DND-41 (cell line): ENCODE measurements around the gene FAIM.

Experiments used
- ATAC-seq: fragments of 200-7000 bp; cut with Tn5 transposase; 3 replicates; pipeline ENCODE4 v1.9.1; 2021; ENCODE audit warnings: low read depth; ENCODE audit not compliant: insufficient read depth
- DNase-seq: peaks from one replicate; pipeline ENCODE4 v3.0.0-alpha.2; 2020
- H2AFZ ChIP-seq: 2 replicates; pipeline ENCODE4 v1.6.0; 2012; ENCODE audit warnings: low read depth, low read length
- H3K27ac ChIP-seq: 2 replicates; pipeline ENCODE4 v1.5.1; 2012; ENCODE audit warnings: low read length, inconsistent platforms
- H3K27me3 ChIP-seq: fragments of 200-600 bp; sonication (generic); 2 replicates; pipeline ENCODE4 v1.6.0; 2012; ENCODE audit warnings: low read length, mild to moderate bottlenecking, inconsistent platforms; ENCODE audit not compliant: insufficient read depth, poor library complexity
- H3K36me3 ChIP-seq: 2 replicates; pipeline ENCODE4 v1.5.1; 2012; ENCODE audit warnings: low read length, inconsistent platforms; ENCODE audit not compliant: insufficient read depth
- H3K4me1 ChIP-seq: 2 replicates; pipeline ENCODE4 v1.5.1; 2012; ENCODE audit warnings: mild to moderate bottlenecking, low read length; ENCODE audit not compliant: insufficient read depth
- H3K4me2 ChIP-seq: 2 replicates; pipeline ENCODE4 v1.6.0; 2012; ENCODE audit warnings: mild to moderate bottlenecking, moderate library complexity, low read length, inconsistent platforms; ENCODE audit not compliant: insufficient read depth
- H3K4me3 ChIP-seq, 2 experiments: fragments of 200-600 bp in 1 of 2; shearing (Covaris generic) in 1 of 2; 2 replicates each; pipeline ENCODE4 v1.5.1; 2012 to 2016; ENCODE audit warnings: inconsistent platforms in 2 of 2, low read length in 2 of 2, mild to moderate bottlenecking in 2 of 2, low read depth in 1 of 2, moderate library complexity in 1 of 2
- H3K79me2 ChIP-seq: 2 replicates; pipeline ENCODE4 v1.6.0; 2012; ENCODE audit warnings: low read length, inconsistent platforms; ENCODE audit not compliant: insufficient read depth
- H3K9ac ChIP-seq: 2 replicates; pipeline ENCODE4 v1.6.0; 2012; ENCODE audit warnings: low read depth, mild to moderate bottlenecking, inconsistent platforms, low read length, moderate library complexity
- H3K9me3 ChIP-seq: 2 replicates; pipeline ENCODE4 v1.5.1; 2012; ENCODE audit warnings: low read length, moderate library complexity, mild to moderate bottlenecking, inconsistent platforms; ENCODE audit not compliant: insufficient read depth, severe bottlenecking
- H4K20me1 ChIP-seq: 2 replicates; pipeline ENCODE4 v1.6.0; 2012; ENCODE audit warnings: low read length; ENCODE audit not compliant: insufficient read depth
- EZH2 ChIP-seq: IDR thresholded peaks from 3 replicates; pipeline ENCODE4 v1.6.1; 2012; ENCODE audit warnings: borderline replicate concordance, low read depth, mild to moderate bottlenecking, moderate library complexity, low read length, inconsistent platforms; ENCODE audit not compliant: severe bottlenecking
- TF ChIP-seq, protein P1 (sequence below): IDR thresholded peaks from 2 replicates; pipeline ENCODE4 v1.5.1; 2012; ENCODE audit warnings: borderline replicate concordance, low read length, moderate library complexity, mild to moderate bottlenecking; ENCODE audit not compliant: poor library complexity, severe bottlenecking; ENCODE audit errors: extremely low read depth

FAIM gene

GRCh38 chr3:138642226-138642926 is 33.8 kb downstream of the FAIM start:
- no peaks in the 10 kb centered on the region for H3K27me3 ChIP-seq
- peaks cover 10% of the 10 kb centered on the region for H3K9me3 ChIP-seq
- H3K9ac ChIP-seq = no peak overlapping the region
- no peaks in the 10 kb centered on the region for H3K4me1 ChIP-seq
- H3K4me3 ChIP-seq = no peak overlapping the region
- no peaks in the 10 kb centered on the region for H3K36me3 ChIP-seq
- no peaks in the 10 kb centered on the region for H4K20me1 ChIP-seq
- TF ChIP-seq EZH2 = no peak
- TF ChIP-seq, protein P1, sequence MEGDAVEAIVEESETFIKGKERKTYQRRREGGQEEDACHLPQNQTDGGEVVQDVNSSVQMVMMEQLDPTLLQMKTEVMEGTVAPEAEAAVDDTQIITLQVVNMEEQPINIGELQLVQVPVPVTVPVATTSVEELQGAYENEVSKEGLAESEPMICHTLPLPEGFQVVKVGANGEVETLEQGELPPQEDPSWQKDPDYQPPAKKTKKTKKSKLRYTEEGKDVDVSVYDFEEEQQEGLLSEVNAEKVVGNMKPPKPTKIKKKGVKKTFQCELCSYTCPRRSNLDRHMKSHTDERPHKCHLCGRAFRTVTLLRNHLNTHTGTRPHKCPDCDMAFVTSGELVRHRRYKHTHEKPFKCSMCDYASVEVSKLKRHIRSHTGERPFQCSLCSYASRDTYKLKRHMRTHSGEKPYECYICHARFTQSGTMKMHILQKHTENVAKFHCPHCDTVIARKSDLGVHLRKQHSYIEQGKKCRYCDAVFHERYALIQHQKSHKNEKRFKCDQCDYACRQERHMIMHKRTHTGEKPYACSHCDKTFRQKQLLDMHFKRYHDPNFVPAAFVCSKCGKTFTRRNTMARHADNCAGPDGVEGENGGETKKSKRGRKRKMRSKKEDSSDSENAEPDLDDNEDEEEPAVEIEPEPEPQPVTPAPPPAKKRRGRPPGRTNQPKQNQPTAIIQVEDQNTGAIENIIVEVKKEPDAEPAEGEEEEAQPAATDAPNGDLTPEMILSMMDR = no peak
- H3K79me2 ChIP-seq = no peaks in the 10 kb centered on the region
- ATAC-seq = no peak
- H2AFZ ChIP-seq = no peak overlapping the region
- no peak overlapping the region for H3K27ac ChIP-seq
- DNase-seq = no peak
- H3K4me2 ChIP-seq = no peak overlapping the region

GRCh38 chr3:138642927-138643253 is 34.3 kb downstream of the FAIM start:
- Histone ChIP-seq H4K20me1 (no peaks in the 10 kb centered on the region), H3K4me1 (no peaks in the 10 kb centered on the region), H3K36me3 (no peaks in the 10 kb centered on the region), H2AFZ (no peak overlapping the region), H3K79me2 (no peaks in the 10 kb centered on the region), H3K4me3 (no peak overlapping the region), H3K27ac (no peak overlapping the region), H3K9me3 (peaks cover 10% of the 10 kb centered on the region), H3K4me2 (no peak overlapping the region), H3K9ac (no peak overlapping the region), H3K27me3 (no peaks in the 10 kb centered on the region)
- TF ChIP-seq, protein P1 = no peak
- no peak for TF ChIP-seq EZH2
- DNase-seq (no peak), ATAC-seq (no peak)

DNA sequence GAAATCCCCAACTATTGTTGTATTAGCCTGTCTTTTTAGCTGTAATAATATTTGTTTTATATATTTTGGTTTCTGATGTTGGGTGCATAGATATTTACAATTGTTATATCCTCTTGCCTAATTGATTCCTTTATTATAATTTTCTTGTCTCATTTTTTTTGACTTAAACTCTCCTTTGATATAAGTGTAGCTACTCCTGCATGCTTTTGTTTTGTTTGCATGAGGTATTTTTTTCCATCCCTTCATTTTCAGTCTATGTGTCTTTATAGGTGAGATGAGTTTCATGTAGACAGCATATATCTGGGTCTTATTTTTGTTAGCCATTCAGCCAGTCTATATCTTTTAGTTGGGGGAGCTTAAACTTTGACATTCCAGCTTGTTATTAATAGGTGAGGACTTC is 37.4 kb downstream of the FAIM start:
- DNase-seq (no peak), ATAC-seq (no peak)
- peaks cover 22% of the 10 kb centered on the region for H3K36me3 ChIP-seq
- H3K4me3 ChIP-seq = no peak overlapping the region
- TF ChIP-seq, protein P1 = no peak
- no peak for TF ChIP-seq EZH2
- H3K9me3 ChIP-seq = peaks cover 20% of the 10 kb centered on the region
- no peak overlapping the region for H3K4me2 ChIP-seq
- no peak overlapping the region for H3K9ac ChIP-seq
- no peaks in the 10 kb centered on the region for H3K27me3 ChIP-seq
- no peak overlapping the region for H3K27ac ChIP-seq
- no peaks in the 10 kb centered on the region for H3K79me2 ChIP-seq
- H3K4me1 ChIP-seq = no peaks in the 10 kb centered on the region
- no peaks in the 10 kb centered on the region for H4K20me1 ChIP-seq
- H2AFZ ChIP-seq = no peak overlapping the region
